Measurements from ENCODE around the gene ZBTB12.

Gene ZBTB12

DNA sequence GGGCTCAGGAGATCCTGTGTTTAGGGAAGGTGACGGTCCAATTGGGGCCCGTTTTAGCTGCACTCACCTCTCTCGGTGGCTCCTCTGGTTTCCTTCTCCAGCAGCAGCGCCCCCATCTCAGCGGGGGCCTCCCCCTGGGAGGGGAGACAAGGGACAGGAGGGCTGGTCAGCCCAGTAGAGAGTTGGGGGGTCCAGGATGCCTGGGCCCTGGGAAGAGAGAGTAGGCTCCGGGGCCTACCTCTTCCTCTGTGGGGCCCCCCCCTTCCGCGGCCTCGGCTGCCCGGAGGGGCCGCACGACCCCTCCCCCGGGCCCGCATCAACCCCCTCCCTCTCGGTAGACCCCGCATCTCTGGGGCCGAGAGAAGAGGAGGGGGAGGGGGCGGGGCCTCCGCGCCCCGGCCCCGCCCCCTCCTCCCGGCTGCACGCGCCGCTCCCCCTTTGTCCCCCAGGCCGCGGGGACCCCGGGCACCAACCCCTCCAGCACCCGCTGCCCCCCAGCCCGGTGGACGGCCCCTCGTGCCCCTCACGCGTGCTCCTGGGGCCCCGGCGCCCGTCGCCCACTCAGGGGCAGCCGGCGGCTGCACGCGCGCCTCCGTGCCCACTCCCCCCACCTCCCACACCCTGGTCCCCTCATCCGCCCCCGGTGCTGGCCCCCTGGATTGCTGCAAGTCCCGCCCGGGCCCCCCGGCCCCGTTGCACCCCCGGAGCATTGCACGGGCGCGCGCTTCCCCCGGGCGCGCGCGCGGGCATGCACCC is 4.9 kb downstream of the ZBTB12 start:
- peaks cover 29% of the 10 kb centered on the region for H3K4me1 Mint-ChIP-seq
- H3K9me3 Mint-ChIP-seq = no peaks in the 10 kb centered on the region
- no peaks in the 10 kb centered on the region for H3K27me3 Mint-ChIP-seq
- peak overlapping the region; percentile 83 for H3K27ac Mint-ChIP-seq
- DNase-seq (peak; percentile 21), ATAC-seq (no peak)
- peaks cover 10% of the 10 kb centered on the region for H3K36me3 Mint-ChIP-seq (ENCODE audit: low read depth)
- H3K4me3 Mint-ChIP-seq = peak overlapping the region; percentile 83

DNA sequence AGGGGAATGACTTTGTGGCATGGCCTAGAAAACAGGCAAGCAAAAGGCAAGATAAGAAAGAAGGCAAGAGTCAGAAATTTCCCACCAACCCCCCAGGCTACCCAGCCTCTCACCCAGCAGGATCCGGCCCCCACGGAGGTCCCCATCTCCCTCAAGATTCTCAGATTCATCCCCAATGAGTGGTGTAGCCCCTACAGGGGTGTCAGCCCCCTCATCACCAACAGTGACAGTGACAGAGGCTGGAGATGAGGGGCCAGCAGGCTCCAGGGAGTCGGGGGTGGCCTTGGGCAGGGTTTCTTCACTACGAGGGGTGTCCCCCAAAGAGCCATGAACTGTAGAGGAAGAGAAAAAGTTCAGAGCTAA is 5.4 kb downstream of the ZBTB12 start:
- no peaks in the 10 kb centered on the region for H3K9me3 Mint-ChIP-seq
- no peak for ATAC-seq
- peaks cover 29% of the 10 kb centered on the region for H3K4me1 Mint-ChIP-seq
- H3K27ac Mint-ChIP-seq = peak overlapping the region; percentile 83
- peaks cover 11% of the 10 kb centered on the region for H3K36me3 Mint-ChIP-seq (ENCODE audit: low read depth)
- H3K4me3 Mint-ChIP-seq = peak overlapping the region; percentile 83
- no peak for DNase-seq
- H3K27me3 Mint-ChIP-seq = no peaks in the 10 kb centered on the region

DNA sequence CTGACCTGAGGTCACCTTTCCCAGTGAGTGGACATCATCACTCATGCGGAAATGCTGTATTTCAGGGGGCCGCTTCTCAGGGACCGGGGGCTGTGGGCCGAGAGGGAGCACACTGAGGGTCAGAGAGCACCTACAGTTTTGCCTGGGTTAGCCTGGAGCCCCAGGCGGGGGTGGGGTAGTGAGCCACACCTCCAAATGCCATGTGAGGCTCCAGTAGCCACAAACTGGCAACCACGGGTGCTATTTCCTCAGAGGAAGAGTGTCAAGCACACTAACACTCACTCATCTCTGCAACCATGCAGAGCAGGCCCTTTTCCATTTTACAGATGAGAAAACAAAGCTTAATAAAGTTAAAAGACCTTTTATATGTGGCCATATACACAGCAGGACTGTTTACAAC is 9.1 kb downstream of the ZBTB12 start:
- Mint-ChIP-seq H3K27me3 (no peaks in the 10 kb centered on the region), H3K36me3 (ENCODE audit: low read depth) (peaks cover 26% of the 10 kb centered on the region), H3K4me3 (no peak overlapping the region), H3K9me3 (no peaks in the 10 kb centered on the region), H3K27ac (no peak overlapping the region), H3K4me1 (peaks cover 11% of the 10 kb centered on the region)
- ATAC-seq = no peak
- DNase-seq = no peak

DNA sequence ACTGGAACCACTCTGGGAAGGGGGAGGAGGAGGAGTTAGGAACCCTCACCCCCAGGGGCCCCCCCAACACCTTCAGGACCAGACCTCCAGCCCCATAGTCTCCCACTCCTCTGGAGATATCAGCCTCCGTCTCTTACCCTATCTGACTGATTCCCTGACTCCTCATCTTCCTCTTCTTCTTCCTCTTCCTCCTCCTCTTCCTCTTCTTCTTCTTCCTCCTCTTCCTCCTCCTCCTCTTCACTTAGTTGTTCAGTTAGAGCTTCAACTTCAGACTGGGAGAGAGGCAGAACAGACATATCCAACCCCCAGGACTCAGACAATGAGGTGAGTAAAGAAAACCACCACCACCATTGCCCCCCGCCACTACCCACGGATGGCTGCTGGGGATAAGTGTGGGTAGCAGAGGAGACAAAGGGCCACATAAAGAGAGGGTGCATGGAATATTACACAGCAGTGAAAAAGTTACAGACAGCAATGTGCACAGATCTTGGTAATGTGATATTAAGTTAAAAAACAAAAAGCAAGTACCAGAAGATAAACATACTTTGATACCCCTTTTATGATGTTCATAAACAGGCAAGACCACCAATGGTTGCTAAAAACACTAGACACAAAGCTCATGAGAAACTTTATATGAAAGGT is 12.4 kb downstream of the ZBTB12 start:
- H3K36me3 Mint-ChIP-seq (ENCODE audit: low read depth) = peaks cover 37% of the 10 kb centered on the region

DNA sequence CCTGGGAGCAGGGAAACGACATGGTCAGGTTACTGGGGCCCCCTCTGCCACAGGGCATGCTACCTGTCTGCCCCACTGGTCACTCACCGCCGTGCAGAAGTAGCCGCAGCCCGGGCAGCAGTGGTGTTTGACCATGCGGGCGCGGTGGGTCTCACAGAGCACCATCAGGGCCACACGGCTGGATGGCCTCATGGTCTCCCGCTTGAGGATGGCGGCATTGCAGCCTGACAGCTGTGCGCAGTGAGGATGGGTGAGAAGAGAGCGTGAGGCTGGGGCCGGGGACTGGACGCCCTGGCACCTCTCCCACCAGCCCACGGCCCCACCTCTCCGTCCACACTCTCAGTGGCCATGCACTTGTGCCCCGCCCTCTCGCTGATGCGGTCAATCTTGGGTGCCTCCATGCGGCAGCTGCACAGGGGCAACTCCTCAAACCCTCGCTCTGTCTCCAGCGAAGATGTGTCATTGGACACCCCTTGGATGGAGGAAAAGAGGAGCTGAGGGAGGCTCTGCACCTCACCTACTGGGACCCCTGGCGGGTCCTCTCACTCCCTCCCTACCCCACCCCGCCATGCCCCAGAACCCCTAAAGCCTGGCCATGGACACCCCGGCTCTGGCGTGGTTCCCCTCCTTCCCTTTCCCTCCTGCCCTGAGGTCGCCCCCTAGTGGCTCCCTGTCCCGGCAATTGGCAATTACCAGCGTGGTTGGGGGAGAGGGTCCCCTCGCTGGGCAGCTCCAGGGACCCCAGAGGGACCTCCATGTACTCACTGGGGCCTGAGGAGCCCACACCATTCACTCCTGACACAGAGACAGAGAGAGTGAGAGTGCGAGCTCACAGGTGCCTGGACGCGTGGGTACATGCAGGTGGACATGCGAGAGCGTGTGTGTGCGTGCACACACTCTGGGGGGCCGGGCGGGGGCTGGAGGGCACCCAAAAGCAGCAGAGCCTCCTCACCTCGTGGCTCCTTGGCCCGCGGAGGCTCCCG is 13.3 kb downstream of the ZBTB12 start:
- H3K4me1 Mint-ChIP-seq = no peaks in the 10 kb centered on the region
- peak; percentile 69 for DNase-seq
- no peak for ATAC-seq
- no peak overlapping the region for H3K4me3 Mint-ChIP-seq
- peaks cover 37% of the 10 kb centered on the region for H3K36me3 Mint-ChIP-seq (ENCODE audit: low read depth)
- H3K27ac Mint-ChIP-seq = no peak overlapping the region
- no peaks in the 10 kb centered on the region for H3K27me3 Mint-ChIP-seq
- no peaks in the 10 kb centered on the region for H3K9me3 Mint-ChIP-seq

More for the DNA sequence above, 12.4 kb downstream of the ZBTB12 start:
- no peaks in the 10 kb centered on the region for H3K4me1 Mint-ChIP-seq
- no peak for ATAC-seq
- H3K4me3 Mint-ChIP-seq = no peak overlapping the region
- H3K9me3 Mint-ChIP-seq = no peaks in the 10 kb centered on the region
- no peak for DNase-seq
- no peaks in the 10 kb centered on the region for H3K27me3 Mint-ChIP-seq
- peak overlapping the region; percentile 14 for H3K27ac Mint-ChIP-seq

DNA sequence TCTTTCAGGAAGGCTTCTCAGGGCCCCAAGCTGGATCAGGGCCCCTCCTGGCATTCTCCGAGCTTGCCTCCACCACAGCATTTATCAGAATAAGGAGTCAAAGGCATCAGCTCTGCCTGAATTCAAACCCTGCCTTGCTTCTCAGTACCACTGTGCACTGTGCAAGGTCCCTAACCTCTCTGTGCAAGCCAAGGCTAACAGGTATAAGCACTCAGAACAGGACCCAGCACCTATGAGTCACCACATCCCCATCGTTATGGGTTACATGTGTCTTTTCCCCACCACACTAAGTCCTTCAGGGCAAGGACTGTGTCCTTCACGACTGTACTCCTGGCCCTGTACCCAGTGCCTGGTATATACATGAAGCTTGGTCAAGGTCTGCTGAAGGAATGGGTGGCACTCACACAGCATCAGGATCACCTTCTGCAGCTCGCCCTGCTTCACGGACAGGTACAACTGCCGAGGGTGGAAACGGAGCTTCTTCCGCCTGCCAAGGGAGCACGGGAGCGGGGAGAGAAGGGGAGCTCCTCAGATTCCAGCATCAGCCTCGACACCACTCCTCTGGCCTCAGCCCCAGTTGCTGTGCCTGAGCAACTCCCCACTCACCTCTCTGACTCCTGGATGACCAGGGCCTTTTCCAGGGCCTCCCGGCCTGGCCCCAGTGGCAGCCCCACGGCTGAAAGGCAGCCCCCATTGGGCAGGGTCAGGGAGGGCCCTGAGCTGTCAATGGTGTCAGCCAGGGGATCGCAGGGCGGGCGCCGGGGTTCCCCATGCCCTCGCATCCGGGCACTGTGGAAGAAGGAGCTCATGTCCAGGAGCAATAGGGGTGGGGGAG is 14.5 kb downstream of the ZBTB12 start:
- DNase-seq = no peak
- Mint-ChIP-seq H3K27me3 (no peaks in the 10 kb centered on the region), H3K4me1 (no peaks in the 10 kb centered on the region), H3K9me3 (no peaks in the 10 kb centered on the region), H3K4me3 (no peak overlapping the region), H3K27ac (no peak overlapping the region), H3K36me3 (ENCODE audit: low read depth) (peaks cover 31% of the 10 kb centered on the region)
- ATAC-seq = peak; percentile 38

DNA sequence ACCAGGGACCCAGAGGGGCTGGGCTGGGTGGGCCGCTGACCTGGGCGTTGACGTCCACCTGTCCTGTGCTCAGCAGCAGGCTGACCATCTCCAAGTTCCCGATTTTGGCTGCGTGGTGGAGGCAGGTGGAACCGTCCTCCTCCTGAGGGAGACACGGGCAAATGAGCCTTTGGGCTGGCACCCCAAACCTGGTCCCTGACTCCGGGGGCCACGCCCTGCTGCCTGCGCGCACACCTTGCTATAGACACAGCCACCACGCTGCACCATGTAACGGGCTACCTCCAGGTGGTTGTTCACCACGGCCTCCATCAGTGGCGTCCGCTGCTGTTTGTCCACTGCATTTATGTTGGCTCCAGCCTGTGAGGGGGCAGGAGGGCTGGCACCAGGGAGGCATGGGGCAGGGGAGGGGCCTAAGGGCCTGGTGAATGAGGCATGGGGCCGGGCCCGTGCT is 15.3 kb downstream of the ZBTB12 start:
- peaks cover 29% of the 10 kb centered on the region for H3K36me3 Mint-ChIP-seq (ENCODE audit: low read depth)
- no peak overlapping the region for H3K27ac Mint-ChIP-seq
- no peaks in the 10 kb centered on the region for H3K9me3 Mint-ChIP-seq
- DNase-seq (no peak), ATAC-seq (no peak)
- H3K4me1 Mint-ChIP-seq = no peaks in the 10 kb centered on the region
- no peaks in the 10 kb centered on the region for H3K27me3 Mint-ChIP-seq
- no peak overlapping the region for H3K4me3 Mint-ChIP-seq

DNA sequence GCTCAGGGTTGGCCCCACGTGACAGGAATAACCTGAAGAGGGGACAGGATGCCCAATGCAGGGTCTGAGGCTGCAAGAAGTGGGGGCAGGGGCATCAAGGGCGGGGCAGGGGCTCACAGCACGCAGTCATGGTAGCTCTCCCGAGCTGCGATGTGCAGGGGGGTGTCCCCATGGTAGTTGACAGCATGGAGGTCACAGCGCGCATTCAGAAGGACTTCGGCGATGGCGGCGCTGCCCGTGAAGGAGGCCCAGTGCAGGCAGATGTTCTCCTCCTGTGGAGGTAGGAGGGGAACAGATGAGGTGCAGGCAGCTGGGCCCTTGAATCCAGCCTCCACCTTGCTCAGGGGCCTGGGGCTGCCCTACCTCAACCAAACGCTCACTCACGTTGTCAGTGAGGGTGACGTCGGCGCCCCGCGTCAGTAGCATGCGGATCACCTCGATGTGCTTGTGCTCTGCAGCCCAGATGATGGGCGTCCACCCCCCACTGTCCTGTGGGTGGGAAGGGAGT is 17.3 kb downstream of the ZBTB12 start:
- no peak for ATAC-seq
- Mint-ChIP-seq H3K36me3 (ENCODE audit: low read depth) (peaks cover 26% of the 10 kb centered on the region), H3K27me3 (no peaks in the 10 kb centered on the region), H3K4me3 (no peak overlapping the region), H3K27ac (no peak overlapping the region), H3K4me1 (no peaks in the 10 kb centered on the region), H3K9me3 (no peaks in the 10 kb centered on the region)
- no peak for DNase-seq

DNA sequence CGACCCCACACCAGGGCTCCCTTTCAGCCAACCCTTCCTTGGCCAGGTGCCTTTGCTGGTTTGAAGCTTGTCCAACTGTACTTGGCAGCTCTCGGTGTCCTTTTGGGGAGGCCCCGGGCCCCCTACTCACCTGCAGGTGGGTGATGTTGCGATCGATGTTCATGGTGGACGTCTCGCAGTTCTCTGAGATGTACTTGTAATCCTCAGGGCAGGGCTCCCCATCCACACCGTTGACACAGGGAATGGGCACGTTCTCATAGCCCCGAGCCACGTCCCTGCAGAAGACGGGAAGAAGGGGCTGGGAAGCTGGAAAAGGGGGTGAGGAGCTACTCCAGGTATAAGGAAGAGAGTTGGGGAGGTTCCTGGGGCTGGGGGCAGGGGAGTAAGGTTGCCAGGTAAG is 18.2 kb downstream of the ZBTB12 start:
- H3K27ac Mint-ChIP-seq = no peak overlapping the region
- H3K4me1 Mint-ChIP-seq = no peaks in the 10 kb centered on the region
- no peak for ATAC-seq
- DNase-seq = no peak
- no peaks in the 10 kb centered on the region for H3K9me3 Mint-ChIP-seq
- no peak overlapping the region for H3K4me3 Mint-ChIP-seq
- peaks cover 24% of the 10 kb centered on the region for H3K36me3 Mint-ChIP-seq (ENCODE audit: low read depth)
- H3K27me3 Mint-ChIP-seq = no peaks in the 10 kb centered on the region

- ATAC-seq (no peak), DNase-seq (no peak)
- Mint-ChIP-seq H3K9me3 (no peaks in the 10 kb centered on the region), H3K27ac (no peak overlapping the region), H3K4me3 (no peak overlapping the region), H3K36me3 (ENCODE audit: low read depth) (peaks cover 21% of the 10 kb centered on the region), H3K4me1 (no peaks in the 10 kb centered on the region), H3K27me3 (no peaks in the 10 kb centered on the region)
These were observed 19.5 kb downstream of the ZBTB12 start for GRCh38 chr6:31882344-31882743.

DNA sequence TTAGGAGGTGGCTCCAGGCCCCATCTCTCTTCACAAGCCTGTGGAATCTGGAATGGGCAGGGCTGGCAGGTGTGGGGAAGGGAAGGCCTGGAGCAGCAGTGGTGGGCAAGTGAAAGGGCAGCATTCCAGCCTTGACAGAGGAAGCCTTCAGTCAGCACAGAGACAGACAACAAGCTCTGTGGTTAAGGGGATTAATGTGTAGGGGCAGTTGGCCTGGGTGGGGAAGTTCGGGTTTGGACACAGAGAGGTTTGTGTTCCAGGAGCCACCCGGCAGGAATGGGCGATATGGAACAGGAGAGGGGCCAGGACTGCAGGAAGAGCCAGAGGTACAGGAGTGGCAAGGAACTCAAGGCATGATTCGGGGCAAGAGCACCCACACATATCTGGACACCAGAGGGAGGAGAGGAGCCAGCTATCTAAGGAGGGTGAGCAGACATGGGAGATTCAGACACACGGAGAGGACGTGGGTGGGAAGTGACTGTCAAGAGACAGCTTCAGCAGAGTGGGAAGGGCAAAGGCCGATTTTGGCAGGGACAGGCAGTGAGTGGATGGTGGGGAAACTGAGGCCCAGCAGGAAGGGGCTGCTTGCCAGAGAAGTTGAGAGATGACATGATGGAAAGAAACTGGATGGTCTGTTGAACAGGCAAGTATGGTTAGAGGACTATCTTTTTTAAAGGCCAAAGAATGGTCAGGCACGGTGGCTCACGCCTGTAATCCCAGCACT is 20.6 kb downstream of the ZBTB12 start:
- no peaks in the 10 kb centered on the region for H3K9me3 Mint-ChIP-seq
- peaks cover 18% of the 10 kb centered on the region for H3K36me3 Mint-ChIP-seq (ENCODE audit: low read depth)
- peak overlapping the region; percentile 35 for H3K27ac Mint-ChIP-seq
- no peaks in the 10 kb centered on the region for H3K4me1 Mint-ChIP-seq
- H3K27me3 Mint-ChIP-seq = no peaks in the 10 kb centered on the region
- ATAC-seq = no peak
- no peak overlapping the region for H3K4me3 Mint-ChIP-seq
- no peak for DNase-seq

- DNase-seq (no peak), ATAC-seq (no peak)
- H3K27me3 Mint-ChIP-seq = no peaks in the 10 kb centered on the region
- H3K27ac Mint-ChIP-seq = no peak overlapping the region
- H3K4me3 Mint-ChIP-seq = no peak overlapping the region
- peaks cover 13% of the 10 kb centered on the region for H3K36me3 Mint-ChIP-seq (ENCODE audit: low read depth)
- no peaks in the 10 kb centered on the region for H3K9me3 Mint-ChIP-seq
- no peaks in the 10 kb centered on the region for H3K4me1 Mint-ChIP-seq
These were observed 21.3 kb downstream of the ZBTB12 start for GRCh38 chr6:31880616-31881015.

GRCh38 chr6:31879901-31880300 is 22.0 kb downstream of the ZBTB12 start:
- Mint-ChIP-seq H3K27me3 (no peaks in the 10 kb centered on the region), H3K36me3 (ENCODE audit: low read depth) (peaks cover 11% of the 10 kb centered on the region), H3K4me3 (no peak overlapping the region), H3K4me1 (no peaks in the 10 kb centered on the region), H3K9me3 (no peaks in the 10 kb centered on the region), H3K27ac (no peak overlapping the region)
- ATAC-seq (no peak), DNase-seq (no peak)
